HepG2 (cell line): Measurements from ENCODE around the gene NINJ2. TPM values are rescaled to one million over a fixed set of nuclear protein-coding genes. Genes with fewer than 3 reads are reported as not detected.

ENCODE experiments used
- ATAC-seq: fragments of 200-7000 bp; cut with Tn5 transposase; 3 replicates; pipeline ENCODE4 v1.9.1; 2020; ENCODE audit warnings: mild to moderate bottlenecking, moderate library complexity
- BruUV-seq: library from RNA; stranded (reverse); fragments of 400-500 nt; replicated peaks from 2 replicates; lab custom pipeline; 2021; lab: Mats Ljungman, UMichigan
- CTCF ChIA-PET: fragments of 300-600 bp; formaldehyde crosslinking; extraction: SDS; loops from one replicate; lab custom pipeline; 2021; ENCODE audit warnings: low total read pairs, inconsistent platforms, low intra/inter-chr PET ratio; lab: Yijun Ruan, JAX
- POLR2A ChIA-PET: fragments of 350-600 bp; sonication (Branson Sonifier 250); formaldehyde crosslinking; loops from one replicate; lab custom pipeline; 2020; ENCODE audit warnings: antibody characterized with exemption, inconsistent platforms; lab: Yijun Ruan, JAX
- DNase-seq: peaks from one replicate; pipeline ENCODE4 v3.0.0-alpha.2; 2015; ENCODE audit warnings: low spot score
- FAIRE-seq: peaks from 3 replicates; lab custom pipeline; 2011; peaks lifted over from hg19 to GRCh38; lab: Jason Lieb, UNC
- H2AFZ ChIP-seq: one replicate; pipeline ENCODE4 v1.6.1; 2011; ENCODE audit warnings: low read length, inconsistent platforms
- H3K27ac ChIP-seq: fragments of 300-600 bp; 3 replicates; pipeline ENCODE4 v1.8.0; 2011; ENCODE audit warnings: mixed run types, mild to moderate bottlenecking, mixed read lengths, low read length, inconsistent platforms; ENCODE audit not compliant: insufficient read depth; ENCODE audit errors: extremely low read length
- H3K27me3 ChIP-seq, 2 experiments: fragments of 200-600 bp in 1 of 2; 2 replicates in 1 of 2; 3 replicates in 1 of 2; pipeline versions ENCODE4 v1.6.0 to v1.8.0; 2011; ENCODE audit warnings: low read length in 2 of 2, mild to moderate bottlenecking in 2 of 2, moderate library complexity in 2 of 2, inconsistent platforms in 1 of 2; ENCODE audit not compliant: insufficient read depth in 2 of 2, control insufficient read depth in 1 of 2
- H3K36me3 ChIP-seq, 2 experiments: fragments of 200-600 bp in 1 of 2; replicated peaks in 1 of 2; 2 replicates in 1 of 2; 3 replicates in 1 of 2; pipeline versions ENCODE4 v1.5.1 to v1.8.0; 2011; ENCODE audit warnings: low read length in 2 of 2, inconsistent platforms in 1 of 2; ENCODE audit not compliant: insufficient read depth in 2 of 2, control insufficient read depth in 1 of 2
- H3K4me1 ChIP-seq: 2 replicates; pipeline ENCODE4 v1.5.1; 2012; ENCODE audit warnings: low read length, inconsistent platforms; ENCODE audit not compliant: insufficient read depth
- H3K4me2 ChIP-seq: 2 replicates; pipeline ENCODE4 v1.6.0; 2011; ENCODE audit warnings: low read depth, low read length, inconsistent platforms
- H3K4me3 ChIP-seq, 3 experiments: fragments of 200-600 bp in 1 of 3; sonication (generic), shearing (Covaris generic) in 1 of 3; replicated peaks in 1 of 3; 2 replicates each; pipeline ENCODE4 v1.5.1; 2011 to 2016; ENCODE audit warnings: low read length in 3 of 3, inconsistent platforms in 2 of 3, low read depth in 2 of 3, mild to moderate bottlenecking in 2 of 3, control low read depth in 1 of 3, mixed read lengths in 1 of 3; ENCODE audit not compliant: insufficient read depth in 1 of 3
- H3K79me2 ChIP-seq: one replicate; pipeline ENCODE4 v1.6.1; 2011; ENCODE audit warnings: low read length, inconsistent platforms; ENCODE audit not compliant: insufficient read depth
- H3K9ac ChIP-seq: 2 replicates; pipeline ENCODE4 v1.6.0; 2011; ENCODE audit warnings: mild to moderate bottlenecking, low read depth, low read length, inconsistent platforms; ENCODE audit not compliant: insufficient read depth
- H3K9me3 ChIP-seq: 2 replicates; pipeline ENCODE4 v1.5.1; 2012; ENCODE audit warnings: mild to moderate bottlenecking, low read length
- H4K20me1 ChIP-seq: 2 replicates; pipeline ENCODE4 v1.6.0; 2011; ENCODE audit warnings: inconsistent platforms, mild to moderate bottlenecking, low read length, moderate library complexity; ENCODE audit not compliant: insufficient read depth
- CAMTA2 ChIP-seq: sonication (generic); formaldehyde crosslinking; IDR thresholded peaks from 2 replicates; pipeline ENCODE4 v1.4.0; 2020; ENCODE audit warnings: mild to moderate bottlenecking, missing genetic modification reagents, borderline replicate concordance
- CCDC6 ChIP-seq: sonication (generic); formaldehyde crosslinking; IDR thresholded peaks from 2 replicates; pipeline ENCODE4 v1.8.1; 2022; ENCODE audit warnings: mild to moderate bottlenecking, missing genetic modification reagents, moderate library complexity
- NFYB ChIP-seq: sonication (generic); formaldehyde crosslinking; IDR thresholded peaks from 2 replicates; pipeline ENCODE4 v1.4.0; 2020; ENCODE audit warnings: missing genetic modification reagents
- YY1 ChIP-seq: IDR thresholded peaks from 2 replicates; pipeline ENCODE4 v1.6.1; 2011; ENCODE audit warnings: low read length, low read depth, moderate library complexity, mild to moderate bottlenecking; ENCODE audit not compliant: insufficient read depth, insufficient replicate concordance
- ZNF205 ChIP-seq: IDR thresholded peaks from 2 replicates; pipeline ENCODE4 v1.6.1; 2018; ENCODE audit warnings: missing biosample characterization, missing genetic modification reagents
- ZNF407 ChIP-seq: sonication (generic); formaldehyde crosslinking; IDR thresholded peaks from one replicate; pipeline ENCODE4 v1.5.1; 2020; ENCODE audit warnings: mild to moderate bottlenecking, missing genetic modification reagents; ENCODE audit errors: not compliant biosample characterization
- ZNF615 ChIP-seq: sonication (generic); formaldehyde crosslinking; IDR thresholded peaks from 2 replicates; pipeline ENCODE4 v1.5.0; 2020; ENCODE audit warnings: mild to moderate bottlenecking, missing genetic modification reagents, borderline replicate concordance
- WGBS: methylation state at CpG from one replicate; pipeline ENCODE4 v1.1.6; 2017; ENCODE audit warnings: low lambda C conversion rate; 5-methylcytosine and 5-hydroxymethylcytosine counted together
- in situ Hi-C: cut with HindIII; loops from 2 replicates; pipeline ENCODE4 v1.10.0; 2017; ENCODE audit warnings: low pct_unique_long_range_greater_than_20kb; ENCODE audit not compliant: extremely low pct_ligation_motif_present
- intact Hi-C: fragments of 100-400 bp; cut with micrococcal nuclease; formaldehyde crosslinking; loops from one replicate; pipeline ENCODE4 v1.10.0; 2022; ENCODE audit not compliant: unreplicated experiment
- polyA plus RNA-seq, 8 experiments: library from polyadenylated mRNA; depleted of rRNA in 3 of 8; stranded (reverse) in 7 of 8; unstranded in 1 of 8; fragments of >200 nt; fragmentation: Illumina TruSeq in 4 of 8; extraction: Trizol in 4 of 8; gene quantifications; 2 replicates each; pipeline versions ENCODE4 v1.2.1 to v1.2.3, GENCODE V29; 2011 to 2016; ENCODE audit warnings: low read depth in 4 of 8, missing spikeins in 1 of 8, mixed read lengths in 1 of 8; ENCODE audit not compliant: insufficient read depth in 1 of 8
- total RNA-seq, 5 experiments: library from RNA; depleted of rRNA; stranded (reverse); fragments of >200 nt; fragmentation: Illumina TruSeq; extraction: Trizol; gene quantifications; 2 replicates each; pipeline ENCODE4 v1.2.3, GENCODE V29; 2016; ENCODE audit warnings: low read depth in 1 of 5

Gene NINJ2
- total and polyA plus RNA-seq, 2 of the 13 experiments (the other 11 are each of a cell fraction or from before 2014, with no cell fraction given): 0.62 to 3.8 TPM

- TF ChIP-seq CAMTA2 (CRISPR knock-in tag) (no peak), YY1 (no peak), ZNF615 (CRISPR knock-in tag) (no peak), NFYB (no peak), ZNF407 (CRISPR knock-in tag) (no peak), ZNF205 (CRISPR knock-in tag) (0 out of 2 replicates have a peak, but pooled peaks have one; percentile 29), CCDC6 (CRISPR knock-in tag) (no peak)
- intact Hi-C loops (loop anchor here (5.0 to 10.0 kb wide), 3 partner anchors 38 to 1026 kb away; no protein-coding TSS in a partner anchor), in situ Hi-C loops (loop anchor here (10.0 kb wide), 1 partner anchor 236 kb away; no protein-coding TSS in a partner anchor)
- ChIA-PET POLR2A (interaction anchor here (5.3 kb wide), 1 partner anchor 172 kb away, joined by 42 read pairs; the partner anchor contains the start of gene WNK1), CTCF (no interaction called here)
- Histone ChIP-seq H3K9ac (peak overlapping the region; percentile 37; the same call in 1 of the 2 replicates), H3K9me3 (no peaks in the 10 kb centered on the region), H3K4me3 (no peak overlapping the region), H3K4me1 (peaks cover 94% of the 10 kb centered on the region), H3K27me3 (no peaks in the 10 kb centered on the region), H2AFZ (no peak overlapping the region), H3K27ac (peak overlapping the region; percentile 86), H3K79me2 (no peaks in the 10 kb centered on the region), H4K20me1 (no peaks in the 10 kb centered on the region), H3K36me3 (no peaks in the 10 kb centered on the region), H3K4me2 (peak overlapping the region; percentile 56; the same call in 1 of the 2 replicates)
- no TSS peak for BruUV-seq
- ATAC-seq: no peak; the same call in 2 of the 3 replicates
- 38% methylated on average over 7 of the region's 7 CpGs for WGBS
- peak; percentile 37 for FAIRE-seq
- DNase-seq: no peak
These were observed 84.4 kb downstream of the NINJ2 start for GRCh38 chr12:578748-579419.
